GM18858 (cell line): Measurements from ENCODE around the gene RRP1.

Experiments
- ATAC-seq: cut with Tn5 transposase; IDR thresholded peaks from one replicate; pipeline ENCODE4 v1.9.1; 2021; ENCODE audit not compliant: unreplicated experiment

Gene RRP1

GRCh38 chr21:43801006-43801783 lies 11.8 kb downstream of the RRP1 start:
- no peak for ATAC-seq

GRCh38 chr21:43802713-43803313 lies 13.4 kb downstream of the RRP1 start:
- no peak for ATAC-seq

- ATAC-seq: no peak
Measured at GRCh38 chr21:43803558-43804300, 14.4 kb downstream of the RRP1 start.

- ATAC-seq: peak; percentile 83
Measured at GRCh38 chr21:43805275-43805800, 16.0 kb downstream of the RRP1 start.

- no peak for ATAC-seq
Measured at GRCh38 chr21:43806017-43806710, 16.8 kb downstream of the RRP1 start.

- no peak for ATAC-seq
Measured at GRCh38 chr21:43808367-43808766, 19.0 kb downstream of the RRP1 start.

- no peak for ATAC-seq
Measured at GRCh38 chr21:43808832-43809251, 19.5 kb downstream of the RRP1 start.

- no peak for ATAC-seq
Measured at GRCh38 chr21:43809346-43809799, 20.0 kb downstream of the RRP1 start.

- ATAC-seq: no peak
Measured at GRCh38 chr21:43809853-43810504, 20.6 kb downstream of the RRP1 start.

GRCh38 chr21:43810505-43811261 lies 21.3 kb downstream of the RRP1 start:
- ATAC-seq: no peak

GRCh38 chr21:43811262-43812105 lies 22.1 kb downstream of the RRP1 start:
- no peak for ATAC-seq

GRCh38 chr21:43812139-43812821 lies 22.9 kb downstream of the RRP1 start:
- ATAC-seq: no peak

GRCh38 chr21:43812957-43813655 lies 23.7 kb downstream of the RRP1 start:
- no peak for ATAC-seq

- ATAC-seq: no peak
Measured at GRCh38 chr21:43813656-43813980, 24.2 kb downstream of the RRP1 start.

GRCh38 chr21:43814215-43815106 lies 25.1 kb downstream of the RRP1 start:
- ATAC-seq: no peak

GRCh38 chr21:43815107-43815613 lies 25.8 kb downstream of the RRP1 start:
- no peak for ATAC-seq

- ATAC-seq: no peak
Measured at GRCh38 chr21:43815991-43816390, 26.6 kb downstream of the RRP1 start.
